Eye (tissue), 1 donor: ENCODE data around the gene ZNRF2.
A peak's percentile ranks its signal among the peaks of the same experiment; 100 is the strongest.
"Not testable (repeated sequence)": the region's sequence is repeated elsewhere in the genome, so short reads cannot be mapped to it uniquely, and the experiment has no call there.

Source experiments
- DNase-seq: peaks from one replicate; pipeline ENCODE4 v3.0.0-alpha.2; 2015

The ZNRF2 gene

GRCh38 chr7:30263090-30263710 lies 21.2 kb upstream of the ZNRF2 start:
- DNase-seq = no peak

GRCh38 chr7:30264052-30264451 lies 20.3 kb upstream of the ZNRF2 start:
- DNase-seq = no peak

- not testable (repeated sequence) for DNase-seq
Observed at GRCh38 chr7:30265189-30265588, 19.2 kb upstream of the ZNRF2 start.

GRCh38 chr7:30266686-30267085 lies 17.7 kb upstream of the ZNRF2 start:
- no peak for DNase-seq

- no peak for DNase-seq
Observed at GRCh38 chr7:30268586-30268985, 15.8 kb upstream of the ZNRF2 start.

- DNase-seq = no peak
Observed at GRCh38 chr7:30269490-30269889, 14.9 kb upstream of the ZNRF2 start.

GRCh38 chr7:30270921-30271320 lies 13.5 kb upstream of the ZNRF2 start:
- DNase-seq = no peak

GRCh38 chr7:30272126-30272525 lies 12.3 kb upstream of the ZNRF2 start:
- DNase-seq = no peak

- DNase-seq = no peak
Observed at GRCh38 chr7:30273552-30273951, 10.8 kb upstream of the ZNRF2 start.

- DNase-seq = no peak
Observed at GRCh38 chr7:30274641-30275040, 9.8 kb upstream of the ZNRF2 start.

- DNase-seq = peak; percentile 81
Observed at GRCh38 chr7:30276203-30276900, 8.0 kb upstream of the ZNRF2 start.

- DNase-seq = no peak
Observed at GRCh38 chr7:30278376-30278775, 6.0 kb upstream of the ZNRF2 start.

- no peak for DNase-seq
Observed at GRCh38 chr7:30278849-30279652, 5.3 kb upstream of the ZNRF2 start.

- DNase-seq = no peak
Observed at GRCh38 chr7:30279653-30279904, 4.8 kb upstream of the ZNRF2 start.

GRCh38 chr7:30280631-30281030 lies 3.8 kb upstream of the ZNRF2 start:
- no peak for DNase-seq

GRCh38 chr7:30281263-30281662 lies 3.1 kb upstream of the ZNRF2 start:
- DNase-seq = no peak

GRCh38 chr7:30281791-30282190 lies 2.6 kb upstream of the ZNRF2 start:
- no peak for DNase-seq

GRCh38 chr7:30282735-30283134 lies 1.7 kb upstream of the ZNRF2 start:
- DNase-seq = no peak

- no peak for DNase-seq
Observed at GRCh38 chr7:30285067-30285535, 704 bp downstream of the ZNRF2 start.

- peak; percentile 75 for DNase-seq
Observed at GRCh38 chr7:30285536-30286284, 1.3 kb downstream of the ZNRF2 start.

GRCh38 chr7:30286749-30287148 lies 2.4 kb downstream of the ZNRF2 start:
- no peak for DNase-seq

- DNase-seq = not testable (repeated sequence)
Observed at GRCh38 chr7:30287625-30288024, 3.2 kb downstream of the ZNRF2 start.

GRCh38 chr7:30289634-30290033 lies 5.2 kb downstream of the ZNRF2 start:
- not testable (repeated sequence) for DNase-seq
